Spleen (tissue), 11 donors: ENCODE data around the gene SCN1B. TPM values are rescaled to one million over a fixed set of nuclear protein-coding genes. Genes with fewer than 3 reads are reported as not detected.

Experiments used
- DNase-seq: peaks from one replicate; pipeline ENCODE4 v3.0.0-alpha.2; 2020
- H3K27ac ChIP-seq, 8 donors: fragments of 200-600 bp; sonication (generic) in 7 of 8; 1 replicate in 4 of 8; 2 replicates in 4 of 8; pipeline versions ENCODE4 v1.5.0 to v1.8.0; 2016 to 2021; ENCODE audit warnings: inconsistent platforms in 4 of 8, mild to moderate bottlenecking in 4 of 8, moderate library complexity in 1 of 8
- H3K27me3 ChIP-seq, 7 donors: fragments of 200-600 bp; sonication (generic) in 6 of 7; replicated peaks in 1 of 7; 1 replicate in 4 of 7; 2 replicates in 3 of 7; pipeline versions ENCODE4 v1.5.0 to v1.8.0; 2016 to 2021; ENCODE audit warnings: inconsistent platforms in 3 of 7, mild to moderate bottlenecking in 1 of 7
- H3K36me3 ChIP-seq, 6 donors: fragments of 200-600 bp; sonication (generic) in 5 of 6; 1 replicate in 4 of 6; 2 replicates in 2 of 6; pipeline versions ENCODE4 v1.5.0 to v1.8.0; 2016 to 2021; ENCODE audit warnings: inconsistent platforms in 2 of 6
- H3K4me1 ChIP-seq, 6 donors: fragments of 200-600 bp; sonication (generic) in 5 of 6; 1 replicate in 3 of 6; 2 replicates in 3 of 6; pipeline versions ENCODE4 v1.5.0 to v1.8.0; 2016 to 2021; ENCODE audit warnings: inconsistent platforms in 3 of 6
- H3K4me3 ChIP-seq, 8 donors: fragments of 200-600 bp; sonication (generic) in 7 of 8; 1 replicate in 4 of 8; 2 replicates in 4 of 8; pipeline versions ENCODE4 v1.5.0 to v1.8.0; 2016 to 2021; ENCODE audit warnings: inconsistent platforms in 4 of 8, mild to moderate bottlenecking in 4 of 8, moderate library complexity in 2 of 8
- H3K9me3 ChIP-seq, 8 donors: fragments of 200-600 bp; sonication (generic) in 7 of 8; 1 replicate in 4 of 8; 2 replicates in 4 of 8; pipeline versions ENCODE4 v1.5.0 to v1.8.0; 2016 to 2021; ENCODE audit warnings: inconsistent platforms in 4 of 8
- POLR2A ChIP-seq, 3 donors: fragments of 450-650 bp; IDR thresholded peaks; one replicate each; pipeline ENCODE4 v1.5.1; 2017; ENCODE audit warnings: antibody characterized with exemption in 3 of 3, mild to moderate bottlenecking in 1 of 3
- POLR2AphosphoS5 ChIP-seq, 3 donors: sonication (generic); formaldehyde crosslinking; IDR thresholded peaks; one replicate each; pipeline ENCODE4 v1.5.1; 2017; ENCODE audit warnings: antibody characterized with exemption in 3 of 3
- WGBS, 5 donors: extraction: QIAGEN DNeasy Blood & Tissue Kit in 3 of 5; methylation state at CpG; one replicate each; pipeline versions ENCODE4 v1.1.5 to v1.1.7; 2013 to 2018; 5-methylcytosine and 5-hydroxymethylcytosine counted together
- intact Hi-C: fragments of 100-400 bp; cut with DNase I; formaldehyde crosslinking; loops from one replicate; pipeline ENCODE4 v1.15.0; 2023; ENCODE audit warnings: low total_unique reads
- polyA plus RNA-seq, 3 donors: library from polyadenylated mRNA; stranded (reverse); fragments of 200-250 nt; gene quantifications; one replicate each; pipeline ENCODE4 v1.2.1, GENCODE V29; 2013
- total RNA-seq, 7 donors: library from RNA; depleted of rRNA in 3 of 7; stranded (reverse); fragments of >200 nt in 3 of 7; fragmentation: NEBNext Ultra II Directional in 4 of 7; extraction: Animal tissue kit (Norgen Biotek cat#: 25700) in 4 of 7; gene quantifications; one replicate each; pipeline versions ENCODE4 v1.1.0 to v1.2.1, GENCODE V29; 2016 to 2021
- TF ChIP-seq, protein P1 (sequence below), 11 experiments: fragments of 200-600 bp in 7 of 11; fragments of 450-650 bp in 4 of 11; sonication (generic) in 4 of 11; IDR thresholded peaks in 8 of 11; conservative IDR thresholded peaks in 3 of 11; 1 replicate in 7 of 11; 2 replicates in 4 of 11; pipeline versions ENCODE4 v1.4.0 to v1.8.0; 2016 to 2021; ENCODE audit warnings: antibody characterized with exemption in 11 of 11, inconsistent platforms in 4 of 11, mild to moderate bottlenecking in 1 of 11
- donor health status: healthy with polysubstance abuse.
- donor health status: DM: no; HTN: no; CAD: no; lungs with moderate emphysema.
- donor health status: DM: no; HTN: no; CAD: no.
- donor health status: Bipolar disorder and iron deficiency.
- donor health status: healthy.
- donor health status: DM: no; HTN: no; CAD: no.
- donor health status: DM: yes; HTN: yes; CAD: no.

SCN1B gene
- total and polyA plus RNA-seq, 10 donors: 3.7 to 28.1 (median 13.1) TPM

DNA sequence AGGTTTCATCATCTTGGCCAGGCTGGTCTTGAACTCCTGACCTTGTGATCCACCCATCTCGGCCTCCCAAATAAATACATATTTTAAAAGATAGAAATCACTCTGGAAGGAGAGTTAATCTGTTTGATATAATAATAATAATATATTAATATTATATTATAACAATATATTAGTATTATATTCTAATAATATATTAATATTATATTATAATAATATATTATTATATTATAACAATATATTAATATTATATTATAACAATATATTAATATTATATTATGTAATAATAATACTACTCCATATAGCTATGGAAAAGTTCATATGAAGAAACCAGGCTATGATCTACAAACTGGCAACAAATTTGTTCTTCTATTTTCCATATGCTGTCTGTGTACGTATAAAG lies 28.1 kb downstream of the SCN1B start:
- no peaks in the 10 kb centered on the region for H3K4me1 ChIP-seq
- no peak overlapping the region for H3K4me3 ChIP-seq
- no peak for DNase-seq
- H3K27me3 ChIP-seq: no peaks in the 10 kb centered on the region
- 84 to 89% (median 85%) methylated on average over 2 of the region's 2 CpGs for WGBS, 5 donors
- H3K36me3 ChIP-seq: no peaks in the 10 kb centered on the region
- H3K27ac ChIP-seq: no peak overlapping the region
- TF ChIP-seq POLR2A (IDR thresholded peaks at IDR 0.05) (no peak), POLR2AphosphoS5 (IDR thresholded peaks at IDR 0.05) (no peak)
- TF ChIP-seq, protein P1, sequence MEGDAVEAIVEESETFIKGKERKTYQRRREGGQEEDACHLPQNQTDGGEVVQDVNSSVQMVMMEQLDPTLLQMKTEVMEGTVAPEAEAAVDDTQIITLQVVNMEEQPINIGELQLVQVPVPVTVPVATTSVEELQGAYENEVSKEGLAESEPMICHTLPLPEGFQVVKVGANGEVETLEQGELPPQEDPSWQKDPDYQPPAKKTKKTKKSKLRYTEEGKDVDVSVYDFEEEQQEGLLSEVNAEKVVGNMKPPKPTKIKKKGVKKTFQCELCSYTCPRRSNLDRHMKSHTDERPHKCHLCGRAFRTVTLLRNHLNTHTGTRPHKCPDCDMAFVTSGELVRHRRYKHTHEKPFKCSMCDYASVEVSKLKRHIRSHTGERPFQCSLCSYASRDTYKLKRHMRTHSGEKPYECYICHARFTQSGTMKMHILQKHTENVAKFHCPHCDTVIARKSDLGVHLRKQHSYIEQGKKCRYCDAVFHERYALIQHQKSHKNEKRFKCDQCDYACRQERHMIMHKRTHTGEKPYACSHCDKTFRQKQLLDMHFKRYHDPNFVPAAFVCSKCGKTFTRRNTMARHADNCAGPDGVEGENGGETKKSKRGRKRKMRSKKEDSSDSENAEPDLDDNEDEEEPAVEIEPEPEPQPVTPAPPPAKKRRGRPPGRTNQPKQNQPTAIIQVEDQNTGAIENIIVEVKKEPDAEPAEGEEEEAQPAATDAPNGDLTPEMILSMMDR (IDR thresholded peaks at IDR 0.05 in 8 of 11, conservative IDR thresholded peaks at IDR 0.05 in 3 of 11): no peak
- intact Hi-C loops: no loop called here
- H3K9me3 ChIP-seq: no peaks in the 10 kb centered on the region

DNA sequence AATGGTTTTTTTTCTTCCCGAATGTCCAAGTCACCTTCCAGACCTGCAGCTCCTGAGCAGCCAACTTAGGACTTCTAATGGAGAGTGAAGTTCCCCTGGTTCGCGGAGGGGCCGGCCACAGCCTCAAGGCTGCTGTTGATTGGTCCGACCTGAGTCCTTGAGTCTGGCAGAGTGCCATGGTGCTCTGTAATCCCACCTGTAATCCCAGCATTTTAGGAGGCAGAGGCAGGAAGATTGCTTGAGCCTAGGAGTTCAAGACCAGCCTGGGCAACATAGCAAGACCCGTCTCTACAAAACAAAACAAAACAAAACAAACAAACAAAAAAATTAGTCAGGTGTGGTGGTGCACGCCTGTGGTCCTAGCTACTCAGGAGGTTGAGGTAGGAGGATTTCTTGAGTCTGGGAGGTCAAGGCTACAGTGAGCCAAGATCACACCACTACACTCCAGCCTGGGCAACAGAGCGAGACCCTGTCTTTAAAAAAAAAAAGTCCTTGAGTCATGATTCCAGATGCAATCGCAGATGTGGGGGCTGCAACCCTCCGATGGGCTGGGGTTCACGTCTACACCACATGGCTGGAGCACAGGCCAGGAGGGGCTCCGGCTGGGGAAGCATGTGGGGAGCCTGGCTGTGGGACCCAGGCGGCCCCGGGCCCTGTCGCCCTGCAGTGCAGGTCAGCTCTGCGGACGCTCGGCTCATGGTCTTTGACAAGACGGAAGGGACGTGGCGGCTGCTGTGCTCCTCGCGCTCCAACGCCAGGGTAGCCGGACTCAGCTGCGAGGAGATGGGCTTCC lies 28.9 kb downstream of the SCN1B start:
- no peaks in the 10 kb centered on the region for H3K27me3 ChIP-seq
- no peak for DNase-seq
- TF ChIP-seq, protein P1 (IDR thresholded peaks at IDR 0.05 in 8 of 11, conservative IDR thresholded peaks at IDR 0.05 in 3 of 11): no peak
- TF ChIP-seq POLR2A (IDR thresholded peaks at IDR 0.05): no peak
- no peak for TF ChIP-seq POLR2AphosphoS5 (IDR thresholded peaks at IDR 0.05)
- 85 to 91% (median 89%) methylated on average over 12 to 26 of the region's 26 CpGs for WGBS, 5 donors
- H3K36me3 ChIP-seq: no peaks in the 10 kb centered on the region
- no peaks in the 10 kb centered on the region for H3K4me1 ChIP-seq
- no peaks in the 10 kb centered on the region for H3K9me3 ChIP-seq
- no peak overlapping the region for H3K4me3 ChIP-seq
- H3K27ac ChIP-seq: no peak overlapping the region
- intact Hi-C loops: no loop called here

DNA sequence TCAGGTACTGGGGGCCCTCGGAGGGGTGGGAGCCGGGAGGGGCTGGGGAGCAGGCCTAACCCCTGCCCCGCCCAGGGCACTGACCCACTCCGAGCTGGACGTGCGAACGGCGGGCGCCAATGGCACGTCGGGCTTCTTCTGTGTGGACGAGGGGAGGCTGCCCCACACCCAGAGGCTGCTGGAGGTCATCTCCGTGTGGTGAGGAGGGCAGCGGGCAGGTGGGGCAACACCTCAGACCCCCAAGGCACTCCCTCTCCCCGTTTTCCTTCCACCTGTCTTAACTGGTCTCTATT lies 29.5 kb downstream of the SCN1B start:
- Histone ChIP-seq H3K27ac (no peak overlapping the region), H3K4me1 (no peaks in the 10 kb centered on the region), H3K36me3 (no peaks in the 10 kb centered on the region), H3K9me3 (no peaks in the 10 kb centered on the region), H3K4me3 (no peak overlapping the region), H3K27me3 (no peaks in the 10 kb centered on the region)
- TF ChIP-seq POLR2AphosphoS5 (IDR thresholded peaks at IDR 0.05) (no peak), POLR2A (IDR thresholded peaks at IDR 0.05) (no peak)
- TF ChIP-seq, protein P1 (IDR thresholded peaks at IDR 0.05 in 8 of 11, conservative IDR thresholded peaks at IDR 0.05 in 3 of 11): no peak
- intact Hi-C loops: no loop called here
- no peak for DNase-seq
- WGBS, 5 donors: 75 to 93% (median 87%) methylated on average over 14 to 15 of the region's 15 CpGs

DNA sequence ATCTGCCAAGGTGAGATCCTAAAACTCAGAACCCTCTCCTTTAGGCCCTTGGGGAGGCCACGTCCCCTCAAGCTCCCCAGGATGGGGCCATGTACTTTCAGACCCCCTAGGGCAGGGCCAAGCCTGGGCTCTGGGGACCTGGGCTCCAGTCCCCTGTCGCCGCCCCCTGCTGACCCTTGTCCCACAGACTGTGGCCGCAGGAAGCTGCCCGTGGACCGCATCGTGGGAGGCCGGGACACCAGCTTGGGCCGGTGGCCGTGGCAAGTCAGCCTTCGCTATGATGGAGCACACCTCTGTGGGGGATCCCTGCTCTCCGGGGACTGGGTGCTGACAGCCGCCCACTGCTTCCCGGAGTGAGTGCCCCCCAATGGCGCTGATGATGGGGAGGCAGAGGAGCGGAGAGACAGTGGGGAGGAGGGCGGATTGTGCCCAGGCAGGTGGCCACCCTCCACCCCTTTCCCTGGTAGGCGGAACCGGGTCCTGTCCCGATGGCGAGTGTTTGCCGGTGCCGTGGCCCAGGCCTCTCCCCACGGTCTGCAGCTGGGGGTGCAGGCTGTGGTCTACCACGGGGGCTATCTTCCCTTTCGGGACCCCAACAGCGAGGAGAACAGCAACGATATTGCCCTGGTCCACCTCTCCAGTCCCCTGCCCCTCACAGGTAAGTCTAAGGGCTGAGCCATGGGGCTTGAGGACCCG lies 30.0 kb downstream of the SCN1B start:
- no peak for DNase-seq
- H3K27me3 ChIP-seq: no peaks in the 10 kb centered on the region
- WGBS, 5 donors: 89 to 93% (median 91%) methylated on average over 24 to 29 of the region's 29 CpGs
- H3K27ac ChIP-seq: no peak overlapping the region
- H3K4me3 ChIP-seq: no peak overlapping the region
- intact Hi-C loops: no loop called here
- H3K36me3 ChIP-seq: no peaks in the 10 kb centered on the region
- no peaks in the 10 kb centered on the region for H3K4me1 ChIP-seq
- no peaks in the 10 kb centered on the region for H3K9me3 ChIP-seq
- TF ChIP-seq POLR2AphosphoS5 (IDR thresholded peaks at IDR 0.05) (no peak), POLR2A (IDR thresholded peaks at IDR 0.05) (no peak)
- TF ChIP-seq, protein P1 (IDR thresholded peaks at IDR 0.05 in 8 of 11, conservative IDR thresholded peaks at IDR 0.05 in 3 of 11): no peak
